Embryonic facial prominence (tissue), 1 donor: ENCODE measurements around the gene LHFPL6.

Source experiments
- DNase-seq: peaks from one replicate; pipeline ENCODE4 v3.0.0-alpha.2; 2016; ENCODE audit errors: extremely low spot score

LHFPL6 gene

DNA sequence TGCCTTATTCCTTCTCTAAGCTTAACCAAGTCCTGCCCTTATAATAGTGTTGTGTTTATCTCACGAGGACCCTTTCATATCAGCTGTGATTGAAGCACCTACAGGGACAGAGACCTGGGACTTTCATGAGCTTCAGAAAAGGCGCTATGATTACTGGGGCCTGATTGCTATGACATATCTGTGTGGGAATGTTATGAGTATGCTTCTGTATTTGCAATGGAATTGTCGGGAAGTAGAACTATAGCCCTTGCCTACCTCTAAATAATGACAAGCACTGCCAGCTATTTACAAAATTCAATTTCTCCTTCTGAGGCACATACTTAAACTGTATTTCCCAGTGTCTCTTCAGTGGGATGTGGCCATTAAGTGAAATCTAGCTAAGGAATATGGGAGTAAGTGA, 191.5 kb downstream of the LHFPL6 start:
- DNase-seq = no peak

DNA sequence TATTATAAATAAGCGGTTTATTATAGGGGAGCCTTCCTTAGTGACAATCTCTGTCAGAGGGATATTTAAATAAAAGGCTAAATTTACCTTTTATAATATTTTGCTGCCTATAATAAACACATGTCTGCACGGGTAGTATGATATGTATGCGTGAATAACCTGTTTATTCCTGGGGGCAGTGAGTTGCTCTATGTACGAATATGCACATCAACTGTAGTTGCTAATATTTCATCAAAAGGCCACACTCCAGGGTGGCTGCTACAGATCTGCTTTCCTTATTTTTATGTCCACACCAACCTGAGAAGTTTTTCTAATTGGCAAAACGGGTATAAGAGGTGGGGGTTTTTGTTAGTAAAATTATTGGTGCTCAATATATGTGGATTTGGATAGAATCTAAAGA, 192.0 kb downstream of the LHFPL6 start:
- DNase-seq = no peak

GRCh38 chr13:39410096-39410901, 192.7 kb downstream of the LHFPL6 start:
- DNase-seq = no peak

- no peak for DNase-seq
Observed at GRCh38 chr13:39408512-39408911, 194.5 kb downstream of the LHFPL6 start.

- DNase-seq = no peak
Observed at GRCh38 chr13:39407786-39408185, 195.2 kb downstream of the LHFPL6 start.

GRCh38 chr13:39407138-39407537, 195.9 kb downstream of the LHFPL6 start:
- no peak for DNase-seq

DNA sequence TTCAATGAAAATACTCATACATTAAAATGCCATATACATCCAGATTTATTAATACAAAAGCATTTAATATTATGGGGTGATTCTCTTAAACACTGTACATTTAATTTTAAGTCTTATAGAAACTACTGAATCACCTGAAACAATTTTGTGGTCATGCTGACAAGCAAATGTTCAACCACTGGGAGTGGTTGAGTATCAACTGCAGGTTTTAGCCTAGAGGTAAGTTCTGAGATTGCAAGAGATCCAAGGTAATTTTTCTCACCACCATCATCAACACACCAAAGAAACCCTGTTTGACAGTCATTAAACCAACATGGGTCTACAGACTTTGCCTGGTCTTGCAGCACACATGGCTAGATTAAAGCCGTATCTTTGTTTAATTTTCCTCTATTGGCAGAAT, 196.3 kb downstream of the LHFPL6 start:
- no peak for DNase-seq

- no peak for DNase-seq
Observed at GRCh38 chr13:39405596-39406205, 197.3 kb downstream of the LHFPL6 start.

- DNase-seq = no peak
Observed at GRCh38 chr13:39405107-39405506, 197.9 kb downstream of the LHFPL6 start.

- no peak for DNase-seq
Observed at GRCh38 chr13:39403106-39403505, 199.9 kb downstream of the LHFPL6 start.

GRCh38 chr13:39402221-39402970, 200.6 kb downstream of the LHFPL6 start:
- no peak for DNase-seq

DNA sequence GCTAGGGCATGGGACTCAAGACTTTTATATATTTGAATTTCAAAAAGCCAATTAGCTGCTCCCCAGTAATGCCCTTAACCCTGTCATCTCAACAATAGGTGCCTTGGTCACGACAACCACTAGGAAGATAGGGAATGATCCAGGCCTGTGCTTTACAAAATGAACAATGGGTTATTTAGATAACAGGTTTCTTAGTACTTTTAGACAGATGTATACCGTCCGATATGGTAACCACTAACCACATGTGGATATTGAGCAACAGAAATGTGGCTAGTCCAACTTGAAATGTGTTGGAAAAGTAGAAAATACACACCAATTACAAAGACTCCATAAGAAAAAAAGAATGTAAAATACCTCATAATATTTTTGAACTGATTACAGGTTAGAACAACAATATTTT, 201.2 kb downstream of the LHFPL6 start:
- DNase-seq = no peak

DNA sequence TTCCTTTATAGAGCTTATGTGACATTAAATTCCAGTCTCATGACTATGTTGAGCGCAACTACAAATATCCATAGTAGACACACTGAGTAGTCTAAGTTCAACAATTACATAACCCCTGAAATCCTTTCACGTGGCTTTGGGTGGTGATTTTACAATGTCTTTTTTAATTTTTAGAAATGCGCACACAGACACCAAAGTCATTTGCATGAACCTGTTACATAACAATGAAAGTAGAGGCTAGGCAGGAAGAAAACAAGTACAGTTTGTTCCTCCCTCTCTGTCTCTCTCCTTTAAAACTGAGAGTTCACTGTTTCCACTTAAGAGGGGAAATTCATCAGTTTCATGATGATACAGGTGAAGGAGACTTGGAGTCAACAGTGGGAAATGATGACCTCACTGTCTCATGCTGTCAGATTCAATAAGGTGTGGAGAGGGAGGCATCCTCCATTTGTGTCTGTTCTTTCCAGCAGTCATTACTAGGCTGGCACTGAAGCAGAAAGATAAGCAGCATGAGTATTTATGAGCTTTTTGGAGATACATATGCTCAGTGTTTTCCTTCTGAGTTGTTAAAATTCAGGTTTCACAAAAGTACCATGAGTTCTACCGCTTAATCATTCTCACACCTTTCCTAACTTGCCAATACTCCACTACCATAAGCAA, 201.8 kb downstream of the LHFPL6 start:
- DNase-seq = no peak

GRCh38 chr13:39399102-39399501, 203.9 kb downstream of the LHFPL6 start:
- DNase-seq = no peak

GRCh38 chr13:39397896-39398265, 205.1 kb downstream of the LHFPL6 start:
- no peak for DNase-seq

- no peak for DNase-seq
Observed at GRCh38 chr13:39397226-39397895, 205.6 kb downstream of the LHFPL6 start.

DNA sequence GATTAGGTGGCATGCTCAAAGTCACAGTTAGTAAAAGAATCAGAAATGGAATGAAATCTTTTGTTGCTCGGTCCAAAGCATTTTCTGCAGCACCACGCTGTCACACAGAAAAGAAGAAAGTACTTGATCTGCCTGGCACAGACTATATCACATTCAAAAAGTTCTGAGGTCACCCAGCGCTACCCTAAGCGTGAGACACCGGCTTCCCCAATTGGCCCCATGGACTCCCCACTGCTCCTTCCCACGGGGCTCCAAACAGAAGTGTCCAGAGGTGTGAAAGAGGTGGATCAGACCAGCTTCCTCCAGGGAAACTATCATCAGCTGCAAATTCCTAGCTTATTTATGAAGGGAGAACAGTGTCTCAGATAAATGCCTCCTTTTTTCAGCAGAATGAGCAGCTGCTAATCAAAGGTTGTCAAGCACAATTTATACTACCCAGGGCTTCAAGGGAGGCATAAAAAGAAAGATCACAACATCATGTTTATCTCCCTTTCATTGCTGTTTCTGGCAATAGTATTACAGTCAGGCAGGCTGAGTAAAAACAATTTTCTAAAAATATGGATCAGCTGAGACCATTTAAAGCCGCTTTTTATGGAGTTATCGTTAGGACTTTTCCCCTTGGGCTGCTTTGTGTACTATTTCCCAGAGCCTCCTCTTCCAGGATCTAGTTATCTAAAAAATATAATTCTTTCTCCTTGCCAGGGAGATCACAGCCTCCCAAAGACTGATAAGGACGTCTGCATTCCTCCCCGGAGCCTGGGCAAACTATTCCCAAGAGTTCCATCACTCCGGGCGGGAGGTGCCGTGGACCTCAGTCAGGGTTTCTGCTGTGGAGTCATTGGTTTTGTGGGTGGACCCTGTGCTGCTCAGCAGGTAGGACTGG, 208.0 kb downstream of the LHFPL6 start:
- DNase-seq = no peak

- no peak for DNase-seq
Observed at GRCh38 chr13:39391761-39392160, 211.2 kb downstream of the LHFPL6 start.

DNA sequence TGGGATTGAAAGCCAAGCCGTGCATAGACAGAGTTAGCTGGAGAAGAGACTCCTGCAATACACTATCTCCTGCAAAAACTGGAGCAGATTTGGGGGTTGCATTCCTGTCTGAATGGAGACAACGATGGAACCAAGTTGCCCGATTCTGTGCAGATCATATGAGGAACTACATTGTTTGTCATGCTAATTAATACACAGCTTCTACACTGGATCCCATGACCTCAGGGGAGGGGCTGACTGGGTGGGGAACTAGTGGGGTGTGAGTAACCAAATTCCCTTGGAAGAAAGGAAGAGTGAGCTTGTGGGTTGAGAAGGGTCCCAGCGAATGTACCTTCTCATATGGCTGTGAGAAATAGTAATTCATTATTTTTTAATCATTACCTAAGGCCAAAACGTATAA, 214.0 kb downstream of the LHFPL6 start:
- no peak for DNase-seq

- no peak for DNase-seq
Observed at GRCh38 chr13:39385621-39386231, 217.3 kb downstream of the LHFPL6 start.
